Activated CD4-positive, alpha-beta memory T cell treated with anti-CD3 and anti-CD28 coated beads for 36 hours (primary cell): ENCODE data around the gene MKNK2. TPM values are rescaled to one million over a fixed set of nuclear protein-coding genes. Genes with fewer than 3 reads are reported as not detected.
A peak's percentile ranks its signal among the peaks of the same experiment; 100 is the strongest.
"Not testable (repeated sequence)": the region's sequence is repeated elsewhere in the genome, so short reads cannot be mapped to it uniquely, and the experiment has no call there.

Experiments
- CTCF ChIA-PET: fragments of 350-600 bp; sonication (Branson Sonifier 250); formaldehyde crosslinking; loops from one replicate; lab custom pipeline; 2021; ENCODE audit warnings: antibody characterized with exemption, inconsistent platforms; lab: Charles Lee
- POLR2A ChIA-PET: fragments of 350-600 bp; sonication (Branson Sonifier 250); formaldehyde crosslinking; loops from one replicate; lab custom pipeline; 2021; ENCODE audit warnings: antibody characterized with exemption; lab: Charles Lee
- DNase-seq: peaks from one replicate; pipeline ENCODE4 v3.0.0-alpha.2; 2020
- H3K27ac Mint-ChIP-seq: one replicate; pipeline ENCODE4 v1.8.0; 2021; ENCODE audit warnings: mixed read lengths
- H3K27me3 Mint-ChIP-seq: one replicate; pipeline ENCODE4 v1.8.0; 2021; ENCODE audit warnings: mixed read lengths
- H3K36me3 Mint-ChIP-seq: one replicate; pipeline ENCODE4 v1.8.0; 2021; ENCODE audit warnings: mixed read lengths
- H3K4me1 Mint-ChIP-seq: one replicate; pipeline ENCODE4 v1.8.0; 2021; ENCODE audit warnings: low read depth, mixed read lengths
- H3K4me3 Mint-ChIP-seq: one replicate; pipeline ENCODE4 v1.8.0; 2021; ENCODE audit warnings: mild to moderate bottlenecking, mixed read lengths
- H3K9me3 Mint-ChIP-seq: one replicate; pipeline ENCODE4 v1.8.0; 2021; ENCODE audit warnings: mixed read lengths
- intact Hi-C: fragments of 100-400 bp; cut with micrococcal nuclease; formaldehyde crosslinking; loops from one replicate; pipeline ENCODE4 v1.15.1; 2023
- total RNA-seq, 2 experiments: library from RNA; stranded (reverse); gene quantifications; one replicate each; pipeline ENCODE4 v1.2.3, GENCODE V29; 2021

Gene MKNK2
- total RNA-seq, 2 experiments from 2014 or later, result 143 to 157 TPM

DNA sequence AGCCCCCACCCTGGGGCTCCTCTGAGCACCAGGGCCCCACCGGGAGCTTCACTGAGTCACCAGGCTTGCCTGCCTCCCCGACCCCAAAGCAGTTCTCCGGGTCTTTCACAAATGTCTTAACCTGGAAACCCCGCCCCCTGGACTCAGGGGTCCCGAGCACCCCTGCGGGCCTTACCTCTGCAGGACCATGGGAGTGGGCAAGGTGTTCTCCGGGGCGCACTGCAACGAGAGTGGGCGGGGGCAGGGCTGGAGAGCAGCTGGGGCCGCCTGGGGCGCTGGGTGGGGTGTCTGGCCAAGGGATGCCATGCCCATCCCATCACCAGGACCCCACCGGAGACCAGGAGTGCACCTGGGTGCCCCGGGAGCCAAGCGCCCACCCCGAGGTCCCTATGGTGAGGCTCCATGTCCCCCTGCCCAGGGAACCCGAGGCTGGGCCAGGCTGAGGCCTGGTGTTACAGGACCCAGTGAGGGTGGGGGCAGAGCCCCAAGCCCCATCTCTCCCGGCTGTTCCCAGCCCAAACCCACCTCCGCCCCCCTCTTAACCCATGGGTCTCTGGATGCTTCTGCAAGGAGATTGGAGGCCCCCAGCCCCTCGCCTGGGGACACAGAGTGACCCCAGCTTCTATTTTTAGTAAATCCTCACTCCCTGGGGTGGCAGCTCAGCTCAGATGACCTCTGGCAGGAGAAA, 10.9 kb downstream of the MKNK2 start:
- intact Hi-C loops, result loop anchor here (10.0 kb wide), 1 partner anchor 235 kb away; no protein-coding TSS in a partner anchor
- peak; percentile 9 for DNase-seq
- peak overlapping the region; percentile 77 for H3K4me3 Mint-ChIP-seq
- no peaks in the 10 kb centered on the region for H3K27me3 Mint-ChIP-seq
- H3K9me3 Mint-ChIP-seq, result peaks cover 3% of the 10 kb centered on the region
- H3K4me1 Mint-ChIP-seq, result peaks cover 27% of the 10 kb centered on the region
- CTCF ChIA-PET, result interaction anchor here (1.6 kb wide), 1 partner anchor 29 kb away, joined by 4 read pairs; no protein-coding TSS in a partner anchor
- H3K36me3 Mint-ChIP-seq, result peaks cover 21% of the 10 kb centered on the region
- POLR2A ChIA-PET, result interaction anchor here (1.0 to 3.8 kb wide), 3 partner anchors 8 to 12 kb away, joined by 3 to 16 read pairs (median 3); no protein-coding TSS in a partner anchor
- no peak overlapping the region for H3K27ac Mint-ChIP-seq

DNA sequence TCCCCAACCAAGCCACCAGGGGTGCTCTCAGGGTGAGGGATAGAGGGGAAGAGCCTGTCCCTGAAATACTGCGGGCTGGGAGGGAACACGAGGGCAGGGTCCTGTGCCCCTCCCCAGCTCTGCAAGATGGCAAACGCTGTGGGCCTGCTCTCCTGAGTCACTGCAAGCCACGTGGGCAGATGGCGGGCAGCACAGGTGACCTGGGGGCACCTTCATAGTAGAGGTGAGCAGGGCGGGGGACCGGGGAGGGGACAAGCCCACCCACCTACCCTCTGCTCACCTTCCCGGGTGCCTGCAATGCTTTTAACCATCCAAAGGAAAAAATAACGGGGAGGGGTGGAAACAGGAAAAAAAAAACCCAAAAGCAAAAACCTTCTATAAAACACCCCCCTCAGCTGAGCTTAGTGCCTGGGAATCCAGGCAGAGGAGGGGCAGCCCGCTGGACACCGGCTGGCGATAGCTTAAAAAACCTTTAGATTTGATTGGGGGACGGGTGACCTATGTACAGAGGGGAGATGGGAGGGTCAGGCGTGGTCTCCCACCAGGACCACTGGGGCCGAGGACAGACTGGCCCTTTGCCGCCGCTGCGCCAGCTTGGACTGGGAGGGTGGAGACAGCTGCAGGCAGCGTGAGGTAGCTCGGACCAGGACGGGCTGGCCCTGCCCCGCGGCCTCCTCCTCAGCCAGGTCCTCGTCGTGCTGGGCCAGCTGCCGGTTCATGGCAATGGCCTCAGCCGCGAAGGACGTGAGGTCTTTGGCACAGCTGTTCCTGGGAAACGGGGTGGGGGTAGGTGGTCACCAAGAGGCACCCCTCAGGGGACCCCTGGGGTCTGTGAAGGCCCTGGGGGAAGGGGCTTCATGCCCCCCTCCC, 11.7 kb downstream of the MKNK2 start:
- H3K4me3 Mint-ChIP-seq, result no peak overlapping the region
- POLR2A ChIA-PET, result interaction anchor here (1.0 kb wide), 1 partner anchor 11 kb away, joined by 3 read pairs; no protein-coding TSS in a partner anchor
- no peaks in the 10 kb centered on the region for H3K27me3 Mint-ChIP-seq
- CTCF ChIA-PET, result no interaction called here
- intact Hi-C loops, result loop anchor here (10.0 kb wide), 1 partner anchor 235 kb away; no protein-coding TSS in a partner anchor
- peak; percentile 11 for DNase-seq
- H3K36me3 Mint-ChIP-seq, result peaks cover 21% of the 10 kb centered on the region
- no peak overlapping the region for H3K27ac Mint-ChIP-seq
- H3K9me3 Mint-ChIP-seq, result peaks cover 3% of the 10 kb centered on the region
- peaks cover 29% of the 10 kb centered on the region for H3K4me1 Mint-ChIP-seq

DNA sequence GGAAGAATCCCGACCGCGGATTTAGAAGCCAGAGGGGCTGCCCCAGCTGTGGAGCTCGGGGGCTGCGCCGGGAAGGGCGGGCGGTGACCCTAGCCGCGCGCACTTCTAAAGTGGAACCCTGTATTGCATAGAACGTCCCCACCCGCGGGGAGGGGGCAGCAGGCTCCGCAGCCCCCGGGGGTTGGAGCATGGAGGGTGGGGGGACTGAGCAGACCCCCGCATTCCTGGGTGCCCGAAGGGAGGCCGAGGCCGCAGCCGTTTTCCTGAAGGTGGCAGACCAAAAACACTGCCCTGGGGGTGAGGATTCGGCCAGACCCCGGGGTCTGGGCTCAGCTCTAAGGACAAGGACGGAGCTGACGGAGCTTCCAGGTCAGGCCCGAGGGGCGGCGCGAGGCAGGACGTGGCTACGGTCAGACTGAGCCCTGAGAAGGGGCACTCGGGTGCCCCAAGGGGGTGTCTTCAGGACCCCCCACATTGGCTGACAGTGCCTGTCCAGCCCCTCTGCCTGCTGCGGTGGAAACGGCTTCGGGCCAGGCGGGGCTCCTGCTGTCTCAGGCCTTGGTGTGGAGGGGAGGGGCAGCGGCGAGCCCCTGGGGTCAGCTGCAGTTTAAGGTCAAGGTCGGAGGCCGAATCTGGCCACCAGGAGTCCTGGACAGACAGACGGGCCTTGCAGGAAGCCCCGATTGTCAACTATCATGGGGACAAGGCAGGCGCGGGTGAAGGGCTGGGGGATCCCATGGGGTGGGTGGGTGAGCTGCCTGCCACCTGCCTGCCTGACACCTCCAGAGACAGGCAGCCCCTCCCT, 12.6 kb downstream of the MKNK2 start:
- Mint-ChIP-seq H3K36me3 (peaks cover 21% of the 10 kb centered on the region), H3K4me1 (peaks cover 25% of the 10 kb centered on the region), H3K9me3 (peaks cover 3% of the 10 kb centered on the region), H3K4me3 (no peak overlapping the region), H3K27me3 (no peaks in the 10 kb centered on the region), H3K27ac (no peak overlapping the region)
- intact Hi-C loops, result loop anchor here (10.0 kb wide), 1 partner anchor 236 kb away; no protein-coding TSS in a partner anchor
- CTCF ChIA-PET, result no interaction called here
- peak; percentile 7 for DNase-seq
- POLR2A ChIA-PET, result interaction anchor here (1.0 kb wide), 1 partner anchor 10 kb away, joined by 3 read pairs; no protein-coding TSS in a partner anchor

DNA sequence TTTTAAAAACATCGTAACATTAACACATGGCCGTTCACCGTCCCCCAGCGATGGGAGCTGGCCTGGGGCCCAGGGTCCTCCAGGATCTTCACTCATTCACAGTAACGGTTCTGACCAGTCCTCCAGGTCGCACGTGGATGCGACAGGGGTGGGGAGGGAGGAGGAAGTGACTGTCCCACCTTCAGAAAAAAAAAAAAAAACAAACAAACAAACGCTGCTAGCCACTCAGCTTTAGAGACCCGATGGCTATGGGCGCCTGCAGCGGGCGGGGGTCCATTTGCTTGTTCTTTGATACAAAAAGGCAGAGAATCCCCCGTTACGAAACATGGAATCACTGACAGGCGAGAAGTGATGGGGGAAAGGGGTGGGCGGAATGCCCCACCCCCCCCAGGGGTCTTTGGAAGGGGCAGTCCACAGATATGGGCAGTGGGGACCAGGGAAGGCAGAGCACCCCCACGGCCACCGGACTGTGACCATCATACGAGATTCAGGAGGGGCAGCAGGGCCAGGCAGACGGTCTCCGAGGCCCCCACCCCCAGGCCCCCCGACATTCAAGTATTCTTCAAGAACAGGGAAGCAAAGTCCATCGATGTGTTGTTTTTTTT, 13.3 kb downstream of the MKNK2 start:
- H3K9me3 Mint-ChIP-seq, result peaks cover 3% of the 10 kb centered on the region
- ChIA-PET CTCF (interaction anchor here (0.8 kb wide), 1 partner anchor 140 kb away, joined by 3 read pairs; no protein-coding TSS in a partner anchor), POLR2A (interaction anchor here (0.7 kb wide), 1 partner anchor 378 kb away, joined by 4 read pairs; no protein-coding TSS in a partner anchor)
- intact Hi-C loops, result loop anchor here (10.0 kb wide), 1 partner anchor 237 kb away; no protein-coding TSS in a partner anchor
- no peak overlapping the region for H3K27ac Mint-ChIP-seq
- peak; percentile 7 for DNase-seq
- H3K27me3 Mint-ChIP-seq, result no peaks in the 10 kb centered on the region
- peaks cover 22% of the 10 kb centered on the region for H3K4me1 Mint-ChIP-seq
- H3K4me3 Mint-ChIP-seq, result no peak overlapping the region
- H3K36me3 Mint-ChIP-seq, result peaks cover 21% of the 10 kb centered on the region

DNA sequence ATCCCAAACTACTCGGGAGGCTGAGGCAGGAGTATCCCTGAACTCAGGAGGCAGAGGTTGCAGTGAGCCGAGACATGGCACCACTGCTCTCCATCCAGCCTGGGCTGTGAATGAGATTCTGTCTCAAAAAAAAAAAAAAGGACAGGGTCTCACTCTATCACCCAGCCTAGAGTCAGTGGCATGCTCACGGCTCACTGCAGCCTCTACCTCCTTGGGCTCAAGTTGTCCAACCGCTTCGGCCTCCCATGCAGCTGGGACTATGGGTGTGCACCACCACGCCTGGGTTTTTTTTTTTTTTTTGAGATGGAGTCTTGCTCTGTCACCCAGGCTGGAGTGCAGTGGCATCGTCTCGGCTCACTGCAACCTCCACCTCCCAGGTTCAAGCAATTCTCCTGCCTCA, 14.6 kb downstream of the MKNK2 start:
- peaks cover 3% of the 10 kb centered on the region for H3K9me3 Mint-ChIP-seq
- peaks cover 30% of the 10 kb centered on the region for H3K4me1 Mint-ChIP-seq
- no peak overlapping the region for H3K27ac Mint-ChIP-seq
- peaks cover 15% of the 10 kb centered on the region for H3K36me3 Mint-ChIP-seq
- ChIA-PET CTCF (no interaction called here), POLR2A (no interaction called here)
- no peak overlapping the region for H3K4me3 Mint-ChIP-seq
- no peaks in the 10 kb centered on the region for H3K27me3 Mint-ChIP-seq
- intact Hi-C loops, result loop anchor here (10.0 kb wide), 1 partner anchor 238 kb away; no protein-coding TSS in a partner anchor
- no peak for DNase-seq

DNA sequence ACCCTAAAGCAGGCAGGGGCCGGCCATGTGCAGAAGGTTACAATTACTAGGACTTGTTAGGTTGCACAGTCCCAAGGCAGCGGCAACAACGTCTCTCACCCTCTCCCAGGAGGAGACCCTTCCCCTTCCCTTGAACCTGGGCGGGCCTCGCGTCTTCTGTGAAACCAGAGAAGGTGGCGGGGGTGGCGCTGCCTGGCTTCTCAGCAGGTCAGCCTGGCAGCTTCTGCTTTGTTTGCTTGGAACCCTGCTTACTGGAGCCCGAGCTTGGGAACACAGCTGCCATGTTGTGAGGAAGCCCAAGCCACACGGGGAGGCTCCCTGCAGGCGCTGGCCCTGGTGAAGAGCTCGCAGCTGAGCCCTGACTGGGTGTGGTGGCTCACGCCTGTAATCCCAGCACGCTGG, 15.5 kb downstream of the MKNK2 start:
- H3K36me3 Mint-ChIP-seq, result peaks cover 10% of the 10 kb centered on the region
- peaks cover 24% of the 10 kb centered on the region for H3K4me1 Mint-ChIP-seq
- POLR2A ChIA-PET, result no interaction called here
- no peaks in the 10 kb centered on the region for H3K27me3 Mint-ChIP-seq
- H3K27ac Mint-ChIP-seq, result no peak overlapping the region
- H3K9me3 Mint-ChIP-seq, result peaks cover 3% of the 10 kb centered on the region
- no peak overlapping the region for H3K4me3 Mint-ChIP-seq
- DNase-seq, result peak; percentile 11
- intact Hi-C loops, result loop anchor here (10.0 kb wide), 1 partner anchor 239 kb away; no protein-coding TSS in a partner anchor
- CTCF ChIA-PET, result interaction anchor here (1.6 kb wide), 1 partner anchor 16 kb away, joined by 6 read pairs; no protein-coding TSS in a partner anchor

DNA sequence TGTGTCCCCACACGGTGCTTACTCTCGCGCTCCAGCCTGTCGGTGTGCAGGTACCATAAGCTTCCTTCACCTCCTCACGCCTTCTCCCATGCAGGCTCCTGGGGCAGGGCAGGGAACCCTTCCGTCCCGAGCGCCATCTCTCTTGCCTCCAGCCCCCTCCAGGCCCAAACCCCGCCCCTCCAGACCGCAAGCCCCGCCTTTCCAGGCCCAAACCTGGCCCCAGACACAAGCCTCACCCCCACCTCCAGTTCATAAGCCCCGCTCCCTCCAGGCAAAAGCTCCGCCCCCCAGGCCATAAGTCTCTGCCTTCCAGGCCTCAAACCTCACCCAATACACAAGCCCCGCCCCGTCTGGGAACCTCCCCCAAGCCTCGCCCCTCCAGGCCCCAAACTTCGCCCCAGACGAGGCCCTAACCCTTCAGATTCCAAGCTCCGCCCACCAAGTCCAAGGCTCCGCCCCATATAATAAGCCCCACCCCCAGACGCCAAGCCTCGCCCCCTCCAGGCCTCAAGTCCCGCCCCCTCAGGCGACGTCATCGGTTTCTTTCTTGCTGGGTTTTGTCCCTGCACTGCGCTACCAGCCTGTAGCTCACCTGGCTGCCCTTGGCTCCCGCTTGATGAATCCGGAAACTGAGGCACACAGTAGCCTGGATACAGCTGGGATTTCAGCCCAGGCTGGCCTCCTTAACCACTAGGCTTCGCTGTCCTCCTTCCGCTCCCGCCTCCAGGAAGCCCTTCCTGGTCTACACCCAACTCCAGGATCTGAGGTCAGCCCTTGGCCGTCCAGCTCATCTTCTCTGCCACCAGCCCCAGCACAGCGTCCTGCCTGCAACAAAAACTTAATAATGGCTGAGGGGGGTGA, 16.1 kb downstream of the MKNK2 start:
- H3K4me3 Mint-ChIP-seq, result peak overlapping the region; percentile 4
- H3K27me3 Mint-ChIP-seq, result no peaks in the 10 kb centered on the region
- peaks cover 3% of the 10 kb centered on the region for H3K9me3 Mint-ChIP-seq
- intact Hi-C loops, result loop anchor here (10.0 kb wide), 1 partner anchor 240 kb away; no protein-coding TSS in a partner anchor
- ChIA-PET POLR2A (no interaction called here), CTCF (interaction anchor here (1.6 kb wide), 1 partner anchor 15 kb away, joined by 6 read pairs; no protein-coding TSS in a partner anchor)
- H3K36me3 Mint-ChIP-seq, result peaks cover 10% of the 10 kb centered on the region
- no peak overlapping the region for H3K27ac Mint-ChIP-seq
- peak; percentile 77 for DNase-seq
- peaks cover 24% of the 10 kb centered on the region for H3K4me1 Mint-ChIP-seq

DNA sequence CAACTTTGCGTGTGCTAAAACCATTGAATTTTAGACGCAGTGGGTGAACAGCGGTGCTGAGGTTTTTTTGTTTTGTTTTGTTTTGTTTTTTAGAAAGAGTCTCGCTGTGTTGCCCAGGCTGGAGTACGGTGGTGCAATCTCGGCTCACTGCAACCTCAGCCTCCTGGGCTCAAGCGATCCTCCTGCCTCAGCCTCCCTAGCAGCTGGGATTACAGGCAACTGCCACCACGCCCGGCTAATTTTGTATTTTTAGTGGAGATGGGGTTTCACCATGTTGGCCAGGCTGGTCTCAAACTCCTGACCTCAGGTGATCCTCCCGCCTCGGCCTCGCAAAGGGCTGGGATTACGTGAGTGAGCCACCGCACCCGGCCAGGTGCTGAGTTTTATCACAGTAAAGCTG, 16.8 kb downstream of the MKNK2 start:
- H3K27me3 Mint-ChIP-seq, H3K27ac Mint-ChIP-seq, H3K9me3 Mint-ChIP-seq, H3K36me3 Mint-ChIP-seq, CTCF ChIA-PET, H3K4me3 Mint-ChIP-seq, DNase-seq, POLR2A ChIA-PET: not testable (repeated sequence)
- intact Hi-C loops, result loop anchor here (10.0 kb wide), 1 partner anchor 241 kb away; no protein-coding TSS in a partner anchor
- peaks cover 24% of the 10 kb centered on the region for H3K4me1 Mint-ChIP-seq

DNA sequence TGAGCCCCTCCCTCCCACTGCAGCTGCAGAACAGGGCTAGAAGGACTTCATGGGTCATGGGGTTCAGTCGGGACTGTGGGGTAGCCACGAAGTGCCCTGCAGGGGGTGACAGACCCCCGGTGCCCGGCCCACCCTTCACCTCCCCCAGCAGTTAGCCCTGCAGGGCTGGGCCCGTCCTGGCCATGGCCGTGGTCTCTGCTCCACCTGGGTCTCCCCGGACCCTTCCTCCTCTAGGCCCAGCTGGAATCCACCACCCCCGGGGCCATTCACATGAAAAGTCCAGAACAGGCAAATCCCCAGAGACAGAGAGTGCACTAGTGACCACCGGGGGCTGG, 17.3 kb downstream of the MKNK2 start:
- Mint-ChIP-seq H3K27me3 (no peaks in the 10 kb centered on the region), H3K36me3 (peaks cover 3% of the 10 kb centered on the region), H3K4me3 (no peak overlapping the region), H3K27ac (no peak overlapping the region), H3K9me3 (peaks cover 3% of the 10 kb centered on the region), H3K4me1 (peaks cover 24% of the 10 kb centered on the region)
- ChIA-PET POLR2A (no interaction called here), CTCF (no interaction called here)
- intact Hi-C loops, result loop anchor here (10.0 kb wide), 1 partner anchor 241 kb away; no protein-coding TSS in a partner anchor
- no peak for DNase-seq
